SK-N-SH treated with all-trans-retinoic acid at 6 μM for 48 hours (cell line): ENCODE results near the gene JMJD4.

Experiments used
- ISL1 ChIP-seq: fragments of 250-450 bp; sonication (Bioruptor Pico); IDR thresholded peaks from 2 replicates; pipeline ENCODE4 v2.1.2; 2022; ENCODE audit warnings: mild to moderate bottlenecking, moderate library complexity
- RARB ChIP-seq: fragments of 250-450 bp; sonication (Bioruptor Pico); IDR thresholded peaks from 2 replicates; pipeline ENCODE4 v1.8.0; 2021; ENCODE audit warnings: mild to moderate bottlenecking, moderate library complexity
- ZC3H10 ChIP-seq: fragments of 250-450 bp; sonication (Bioruptor Pico); IDR thresholded peaks from 2 replicates; pipeline ENCODE4 v1.5.1; 2021; ENCODE audit warnings: mild to moderate bottlenecking, moderate library complexity
- ZFP30 ChIP-seq: fragments of 450-650 bp; formaldehyde crosslinking; IDR thresholded peaks from 2 replicates; pipeline ENCODE4 v1.5.0; 2022; ENCODE audit warnings: mild to moderate bottlenecking, moderate library complexity
- TF ChIP-seq, protein P1 (sequence below): fragments of 250-450 bp; sonication (Bioruptor Pico); IDR thresholded peaks from 2 replicates; pipeline ENCODE4 v1.8.0; 2020; ENCODE audit warnings: mild to moderate bottlenecking, moderate library complexity, borderline replicate concordance

DNA sequence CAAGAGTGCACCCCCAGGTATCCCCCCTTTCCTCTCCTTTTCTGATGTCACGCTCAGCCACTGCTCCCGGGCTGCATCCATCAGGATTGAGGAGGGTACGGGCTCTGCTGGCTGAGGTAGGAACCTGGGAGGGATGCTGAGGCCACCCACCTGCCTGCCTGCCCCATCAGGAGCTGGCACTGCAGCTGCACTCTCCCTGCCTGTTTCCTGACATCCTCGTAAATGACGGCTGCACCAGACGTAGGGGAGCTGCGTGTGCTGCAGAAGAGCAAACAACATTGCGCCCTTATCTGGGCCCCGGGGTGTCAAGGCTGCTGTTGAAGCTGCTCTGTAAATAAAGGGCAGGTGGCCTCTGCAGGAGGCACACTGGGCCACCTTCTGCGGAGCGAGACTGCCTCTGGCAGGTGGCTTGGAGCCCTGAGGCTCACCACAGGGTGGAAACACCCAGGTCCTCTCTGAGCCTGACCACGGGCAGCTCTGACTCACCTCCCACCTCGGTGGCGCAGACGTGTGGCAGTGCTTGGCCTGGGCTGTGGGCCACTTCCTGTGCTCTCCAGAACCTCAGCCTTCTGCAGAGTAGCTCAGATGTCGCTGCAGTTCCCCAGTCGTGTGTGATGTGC is 31.0 kb upstream of the JMJD4 start:
- TF ChIP-seq ISL1 (CRISPR knock-in tag) (no peak), ZFP30 (CRISPR knock-in tag) (no peak), ZC3H10 (CRISPR knock-in tag) (no peak), RARB (CRISPR knock-in tag) (no peak)
- TF ChIP-seq, protein P1, sequence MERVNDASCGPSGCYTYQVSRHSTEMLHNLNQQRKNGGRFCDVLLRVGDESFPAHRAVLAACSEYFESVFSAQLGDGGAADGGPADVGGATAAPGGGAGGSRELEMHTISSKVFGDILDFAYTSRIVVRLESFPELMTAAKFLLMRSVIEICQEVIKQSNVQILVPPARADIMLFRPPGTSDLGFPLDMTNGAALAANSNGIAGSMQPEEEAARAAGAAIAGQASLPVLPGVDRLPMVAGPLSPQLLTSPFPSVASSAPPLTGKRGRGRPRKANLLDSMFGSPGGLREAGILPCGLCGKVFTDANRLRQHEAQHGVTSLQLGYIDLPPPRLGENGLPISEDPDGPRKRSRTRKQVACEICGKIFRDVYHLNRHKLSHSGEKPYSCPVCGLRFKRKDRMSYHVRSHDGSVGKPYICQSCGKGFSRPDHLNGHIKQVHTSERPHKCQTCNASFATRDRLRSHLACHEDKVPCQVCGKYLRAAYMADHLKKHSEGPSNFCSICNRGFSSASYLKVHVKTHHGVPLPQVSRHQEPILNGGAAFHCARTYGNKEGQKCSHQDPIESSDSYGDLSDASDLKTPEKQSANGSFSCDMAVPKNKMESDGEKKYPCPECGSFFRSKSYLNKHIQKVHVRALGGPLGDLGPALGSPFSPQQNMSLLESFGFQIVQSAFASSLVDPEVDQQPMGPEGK: no peak
